HG02852 (cell line): ENCODE measurements around the gene IDS.
"Not testable (repeated sequence)": the region's sequence is repeated elsewhere in the genome, so short reads cannot be mapped to it uniquely, and the experiment has no call there.

Source experiments
- ATAC-seq: cut with Tn5 transposase; IDR thresholded peaks from one replicate; pipeline ENCODE4 v1.9.1; 2021; ENCODE audit warnings: mild to moderate bottlenecking, moderate library complexity; ENCODE audit not compliant: unreplicated experiment

The IDS gene

GRCh38 chrX:149502923-149503322 is 2.2 kb downstream of the IDS start:
- not testable (repeated sequence) for ATAC-seq

GRCh38 chrX:149499766-149500165 is 5.3 kb downstream of the IDS start:
- ATAC-seq = no peak

- ATAC-seq = no peak
Observed at GRCh38 chrX:149498767-149499166, 6.3 kb downstream of the IDS start.

GRCh38 chrX:149497626-149498025 is 7.5 kb downstream of the IDS start:
- ATAC-seq = no peak

- ATAC-seq = no peak
Observed at GRCh38 chrX:149497054-149497453, 8.1 kb downstream of the IDS start.

- ATAC-seq = no peak
Observed at GRCh38 chrX:149495573-149496071, 9.5 kb downstream of the IDS start.

GRCh38 chrX:149494844-149495565 is 10.1 kb downstream of the IDS start:
- ATAC-seq = no peak

GRCh38 chrX:149493567-149494562 is 11.2 kb downstream of the IDS start:
- ATAC-seq = no peak

GRCh38 chrX:149491812-149492211 is 13.3 kb downstream of the IDS start:
- no peak for ATAC-seq

- ATAC-seq = no peak
Observed at GRCh38 chrX:149490100-149490499, 15.0 kb downstream of the IDS start.

- ATAC-seq = not testable (repeated sequence)
Observed at GRCh38 chrX:149488411-149489052, 16.6 kb downstream of the IDS start.

- not testable (repeated sequence) for ATAC-seq
Observed at GRCh38 chrX:149488008-149488407, 17.1 kb downstream of the IDS start.

- no peak for ATAC-seq
Observed at GRCh38 chrX:149487292-149487691, 17.8 kb downstream of the IDS start.

- peak; percentile 73 for ATAC-seq
Observed at GRCh38 chrX:149476513-149476912, 28.6 kb downstream of the IDS start.

GRCh38 chrX:149473966-149474365 is 31.1 kb downstream of the IDS start:
- ATAC-seq = no peak

- ATAC-seq = no peak
Observed at GRCh38 chrX:149473092-149473491, 32.0 kb downstream of the IDS start.

- ATAC-seq = no peak
Observed at GRCh38 chrX:149472625-149473024, 32.5 kb downstream of the IDS start.

GRCh38 chrX:149471397-149471796 is 33.7 kb downstream of the IDS start:
- no peak for ATAC-seq

GRCh38 chrX:149470955-149471354 is 34.2 kb downstream of the IDS start:
- ATAC-seq = peak; percentile 96

- ATAC-seq = no peak
Observed at GRCh38 chrX:149469406-149469805, 35.7 kb downstream of the IDS start.

GRCh38 chrX:149467920-149468319 is 37.2 kb downstream of the IDS start:
- no peak for ATAC-seq
